Eye (tissue), 1 donor: Measurements from ENCODE around the gene CRLF1.

Source experiments
- DNase-seq: peaks from one replicate; pipeline ENCODE4 v3.0.0-alpha.2; 2015

Gene CRLF1

DNA sequence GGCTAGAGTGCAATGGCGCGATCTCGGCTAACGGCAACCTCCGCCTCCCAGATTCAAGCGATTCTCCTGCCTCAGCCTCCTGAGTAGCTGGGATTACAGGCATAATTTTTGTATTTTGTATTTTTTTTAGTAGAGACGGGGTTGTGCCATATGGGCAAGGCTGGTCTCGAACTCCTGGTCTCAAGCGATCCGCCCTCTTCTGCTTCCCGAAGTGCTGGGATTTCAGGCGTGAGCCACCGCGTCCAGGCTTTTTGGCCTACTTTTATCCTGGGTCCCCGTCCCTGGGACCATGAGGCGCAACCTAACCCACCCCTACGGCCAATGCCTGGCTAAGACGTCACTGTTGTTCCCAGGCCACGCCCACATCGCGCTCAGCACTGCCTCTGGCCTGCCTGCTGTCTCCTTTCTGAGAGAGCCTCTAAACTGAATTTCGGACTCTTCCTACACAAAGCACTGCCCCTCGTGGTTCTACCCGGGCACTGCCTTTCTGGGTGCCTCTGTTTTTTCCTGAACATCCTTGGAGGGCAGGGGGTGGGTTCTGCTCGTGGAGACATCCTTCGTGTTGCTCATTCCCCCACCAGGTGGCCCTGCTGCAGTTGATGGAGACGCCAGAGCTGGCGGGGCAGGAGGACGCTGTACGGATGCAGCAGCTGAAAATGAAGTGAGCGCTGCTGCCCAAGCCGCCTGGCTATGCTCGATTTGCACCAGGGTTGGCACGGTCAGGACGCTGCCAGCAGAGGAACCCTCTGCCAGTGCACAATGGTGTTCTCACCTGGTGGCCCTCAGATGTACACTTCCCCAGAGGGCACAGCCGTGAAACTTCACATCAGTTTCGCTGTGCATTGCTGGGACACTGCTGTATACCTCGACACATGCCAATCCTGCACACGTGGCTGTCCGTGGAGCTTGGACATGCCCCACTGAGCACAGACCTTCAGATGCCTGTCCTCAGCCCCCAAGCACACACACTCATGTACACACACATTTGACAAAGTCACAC, 16.0 kb downstream of the CRLF1 start:
- DNase-seq = peak; percentile 97

- DNase-seq = peak; percentile 89
These were observed 17.0 kb downstream of the CRLF1 start for GRCh38 chr19:18589380-18590272.

DNA sequence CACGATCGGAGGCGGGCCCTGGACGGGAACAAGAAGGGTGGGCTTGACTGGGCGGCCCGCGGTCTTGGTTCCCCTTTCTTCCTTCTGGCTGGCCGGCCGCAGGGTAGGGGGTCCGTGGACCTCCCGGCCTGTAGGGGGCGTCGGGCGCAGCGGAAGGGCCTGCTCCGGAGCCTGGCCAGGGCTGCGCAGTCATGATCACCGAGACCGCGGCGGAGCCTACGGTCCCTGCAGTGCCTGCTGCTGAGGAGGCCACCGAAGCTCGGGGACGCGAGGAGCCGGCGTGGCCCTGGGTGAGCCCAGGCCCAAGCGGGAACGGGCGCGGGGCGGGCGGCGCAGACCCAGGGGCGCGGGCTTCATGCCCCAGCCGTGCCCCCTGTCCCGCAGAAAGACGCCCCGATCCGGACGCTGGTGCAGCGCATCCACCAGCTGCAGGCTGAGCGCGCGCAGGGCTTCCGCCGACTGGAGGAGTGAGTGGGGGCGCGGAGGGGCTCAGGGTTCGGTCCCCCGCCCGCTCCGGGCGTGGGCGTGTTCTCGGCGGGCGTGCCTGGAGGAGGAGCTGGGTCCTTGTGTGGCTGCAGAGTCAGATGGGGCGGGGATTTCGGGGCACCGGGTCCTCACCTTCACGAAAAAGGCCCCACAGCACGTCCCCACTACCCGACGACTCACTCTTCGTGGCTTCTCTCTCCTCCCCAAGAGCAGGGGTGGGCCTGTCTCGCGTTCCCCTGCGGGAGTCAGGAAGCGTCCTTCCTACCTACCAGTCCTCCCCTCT, 17.8 kb downstream of the CRLF1 start, which contains the start of gene REX1BD:
Gene REX1BD (plus strand): TSS at position 188 of the 769 bp plus-strand sequence. CDS start 4 bp downstream, at position 192.
- peak; percentile 94 for DNase-seq

GRCh38 chr19:18587962-18588610, 18.5 kb downstream of the CRLF1 start:
- no peak for DNase-seq

GRCh38 chr19:18587561-18587960, 19.0 kb downstream of the CRLF1 start:
- DNase-seq = no peak

- DNase-seq = no peak
These were observed 20.3 kb downstream of the CRLF1 start for GRCh38 chr19:18586306-18586705.

GRCh38 chr19:18580311-18580710, 26.3 kb downstream of the CRLF1 start:
- DNase-seq = no peak

GRCh38 chr19:18577365-18577914, 29.2 kb downstream of the CRLF1 start:
- no peak for DNase-seq

DNA sequence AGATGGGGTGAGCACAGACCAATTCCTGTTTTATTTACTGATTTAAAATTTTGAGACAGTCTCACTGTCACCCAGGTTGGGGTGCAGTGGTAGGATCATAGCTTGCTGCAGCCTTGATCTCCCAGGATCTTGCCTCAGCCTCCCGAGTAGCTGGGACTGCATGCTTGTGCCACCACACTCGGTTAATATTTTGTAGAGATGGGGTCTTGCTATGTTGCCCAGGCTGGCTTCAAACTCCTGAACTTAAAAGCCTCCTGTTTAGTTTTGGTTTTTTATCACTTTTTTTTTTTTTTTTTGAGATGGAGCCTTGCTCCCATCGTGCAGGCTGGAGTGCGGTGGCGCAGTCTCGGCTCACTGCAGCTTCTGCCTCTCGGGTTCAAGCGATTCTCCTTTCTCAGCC, 30.2 kb downstream of the CRLF1 start:
- no peak for DNase-seq

- DNase-seq = no peak
These were observed 31.8 kb downstream of the CRLF1 start for GRCh38 chr19:18574691-18575291.

DNA sequence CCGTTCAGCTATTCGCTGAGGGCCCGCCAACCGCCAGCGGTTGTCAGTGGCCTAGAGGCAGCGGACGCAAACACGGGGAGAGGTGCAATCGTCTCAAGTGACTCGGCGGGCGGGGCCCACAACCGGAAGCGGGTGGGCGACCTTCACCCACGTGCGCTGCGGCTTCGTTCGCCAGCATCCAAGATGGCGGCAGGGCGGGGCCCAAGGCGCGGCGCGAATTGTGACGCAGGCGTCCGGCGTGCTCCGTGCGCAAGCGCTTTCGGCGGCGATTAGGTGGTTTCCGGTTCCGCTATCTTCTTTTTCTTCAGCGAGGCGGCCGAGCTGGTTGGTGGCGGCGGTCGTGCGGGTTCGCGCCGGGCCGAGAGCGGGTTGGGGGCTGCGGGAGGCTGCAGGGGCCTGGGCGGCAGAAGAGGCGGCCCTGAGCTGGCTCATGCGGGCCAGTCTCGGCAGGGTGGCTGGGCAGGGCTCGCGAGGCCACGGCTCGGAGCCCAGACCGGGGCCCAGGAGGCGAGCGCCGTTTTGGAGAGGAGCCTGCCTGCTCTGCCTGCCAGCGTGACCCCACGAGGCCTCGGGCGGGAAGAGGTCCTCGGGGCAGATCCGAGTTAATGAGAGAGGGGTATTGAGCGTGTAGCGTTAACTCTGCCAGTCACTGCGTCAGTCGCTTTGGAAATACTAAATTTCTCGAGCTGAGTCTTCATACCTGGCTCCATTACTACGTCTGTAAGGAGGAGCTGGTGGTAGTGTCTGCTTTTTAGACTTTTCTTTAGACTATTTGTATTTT, 34.8 kb downstream of the CRLF1 start, which contains the start of gene UBA52:
Gene UBA52 (plus strand): TSS at position 294 of the 781 bp plus-strand sequence. CDS start 1,444 bp downstream, outside the sequence.
- DNase-seq = peak; percentile 99

- DNase-seq = no peak
These were observed 38.2 kb downstream of the CRLF1 start for GRCh38 chr19:18568367-18568766.

DNA sequence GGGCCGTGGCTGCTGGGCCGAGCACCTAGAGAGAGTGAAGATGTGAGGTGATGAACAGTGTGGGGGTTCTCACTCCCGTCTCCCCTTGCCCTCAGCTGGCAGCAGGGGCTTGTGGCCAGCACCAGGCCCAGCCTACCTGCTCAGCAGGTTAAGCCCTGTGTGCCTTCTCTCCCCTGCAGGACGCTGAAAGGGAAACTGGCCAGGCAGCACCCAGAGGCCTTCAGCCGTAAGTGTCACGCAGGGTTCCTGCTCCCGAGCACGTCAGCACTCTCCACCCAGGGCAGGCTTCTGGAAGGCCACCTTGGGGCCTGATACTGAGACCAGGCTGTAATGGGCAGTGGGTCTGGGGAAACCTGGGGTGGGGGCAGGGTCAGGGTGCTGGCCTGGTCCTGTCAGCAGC, 39.6 kb downstream of the CRLF1 start:
- no peak for DNase-seq

GRCh38 chr19:18562086-18562485, 44.5 kb downstream of the CRLF1 start:
- DNase-seq = no peak

GRCh38 chr19:18559685-18560084, 46.9 kb downstream of the CRLF1 start:
- DNase-seq = no peak

GRCh38 chr19:18558604-18559003, 48.0 kb downstream of the CRLF1 start:
- no peak for DNase-seq

DNA sequence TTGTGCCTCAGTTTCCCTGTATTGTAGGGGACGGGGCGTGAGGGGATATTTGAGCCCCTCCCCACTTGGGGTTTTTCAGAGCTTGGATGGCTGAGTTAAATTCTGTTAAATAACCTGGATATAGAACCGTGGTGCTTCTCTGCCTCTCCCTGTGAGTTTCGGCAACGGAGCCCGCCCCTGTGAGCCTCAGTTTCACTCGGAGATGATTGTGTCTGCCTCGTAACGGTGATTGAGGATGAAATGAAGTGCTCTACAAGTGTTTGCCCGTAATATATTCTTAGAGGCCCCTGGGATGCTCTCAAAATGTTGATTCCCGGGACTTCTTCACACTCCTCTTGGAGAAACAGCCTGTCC, 48.4 kb downstream of the CRLF1 start:
- DNase-seq = no peak

- DNase-seq = peak; percentile 98
These were observed 49.0 kb downstream of the CRLF1 start, which contains the start of gene KXD1 for GRCh38 chr19:18557411-18558201. Gene KXD1 (plus strand): TSS chr19:18557870. CDS start chr19:18562057, 4,187 bp downstream.

GRCh38 chr19:18551631-18552030, 55.0 kb downstream of the CRLF1 start:
- DNase-seq = no peak
